Measurements from ENCODE around the gene STON1.

- TF ChIP-seq CTCF (IDR thresholded peaks at IDR 0.05) (no peak), POLR2AphosphoS5 (IDR thresholded peaks at IDR 0.05) (no peak)
Measured at GRCh38 chr2:48507111-48507510, 22.8 kb upstream of the STON1 start.

Data from transverse colon (tissue), 4 donors.